G401.6 (cell line): Measurements from ENCODE around the gene SLC12A5.
"Not testable (repeated sequence)": the region's sequence is repeated elsewhere in the genome, so short reads cannot be mapped to it uniquely, and the experiment has no call there.

ENCODE experiments used
- FAIRE-seq: peaks from 2 replicates; lab custom pipeline; 2012; peaks lifted over from hg19 to GRCh38; lab: Jason Lieb, UNC

The SLC12A5 gene

GRCh38 chr20:46028772-46029371 lies at the start of gene SLC12A5:
SLC12A5 (plus strand) TSS chr20:46029215; CDS start chr20:46029345, 130 bp downstream.
- FAIRE-seq: no peak

- FAIRE-seq: no peak
Observed at GRCh38 chr20:45981261-45981660, 47.8 kb upstream of the SLC12A5 start.

GRCh38 chr20:45983279-45983743 lies 45.7 kb upstream of the SLC12A5 start:
- FAIRE-seq: no peak

GRCh38 chr20:45985573-45985972 lies 43.4 kb upstream of the SLC12A5 start:
- FAIRE-seq: no peak

- FAIRE-seq: no peak
Observed at GRCh38 chr20:45987108-45987780, 41.8 kb upstream of the SLC12A5 start.

- not testable (repeated sequence) for FAIRE-seq
Observed at GRCh38 chr20:45988830-45989229, 40.2 kb upstream of the SLC12A5 start.

GRCh38 chr20:45991616-45992015 lies 37.4 kb upstream of the SLC12A5 start:
- FAIRE-seq: no peak

GRCh38 chr20:45993197-45993951 lies 35.6 kb upstream of the SLC12A5 start:
- no peak for FAIRE-seq

- no peak for FAIRE-seq
Observed at GRCh38 chr20:45994761-45995493, 34.1 kb upstream of the SLC12A5 start.

GRCh38 chr20:45995495-45996097 lies 33.4 kb upstream of the SLC12A5 start:
- not testable (repeated sequence) for FAIRE-seq

- FAIRE-seq: no peak
Observed at GRCh38 chr20:45997187-45997586, 31.8 kb upstream of the SLC12A5 start.

GRCh38 chr20:45998337-45998736 lies 30.7 kb upstream of the SLC12A5 start:
- no peak for FAIRE-seq

GRCh38 chr20:45998761-45999160 lies 30.3 kb upstream of the SLC12A5 start:
- FAIRE-seq: no peak

GRCh38 chr20:45999557-46000261 lies 29.3 kb upstream of the SLC12A5 start:
- FAIRE-seq: no peak

- FAIRE-seq: no peak
Observed at GRCh38 chr20:46000262-46000996, 28.6 kb upstream of the SLC12A5 start.

GRCh38 chr20:46001498-46001897 lies 27.5 kb upstream of the SLC12A5 start:
- no peak for FAIRE-seq

- no peak for FAIRE-seq
Observed at GRCh38 chr20:46002008-46002407, 27.0 kb upstream of the SLC12A5 start.

- no peak for FAIRE-seq
Observed at GRCh38 chr20:46004187-46004586, 24.8 kb upstream of the SLC12A5 start.

GRCh38 chr20:46004889-46005473 lies 24.0 kb upstream of the SLC12A5 start:
- no peak for FAIRE-seq

- no peak for FAIRE-seq
Observed at GRCh38 chr20:46006022-46006705, 22.9 kb upstream of the SLC12A5 start.
